RKO (cell line): ENCODE measurements around the gene INSYN2B.

Source experiments
- DNase-seq: peaks from one replicate; pipeline ENCODE4 v3.0.0-alpha.2; 2016; ENCODE audit warnings: low spot score

INSYN2B gene

GRCh38 chr5:169980418-169981053 is at the start of gene INSYN2B:
Gene INSYN2B, minus strand, starts transcription at chr5:169980495. Its CDS starts 96,597 bp downstream, at chr5:169883898.
- peak; percentile 46 for DNase-seq

GRCh38 chr5:170028124-170028523 is 47.8 kb upstream of the INSYN2B start:
- DNase-seq: no peak

GRCh38 chr5:170025853-170026252 is 45.6 kb upstream of the INSYN2B start:
- DNase-seq: no peak

- no peak for DNase-seq
These were observed 41.2 kb upstream of the INSYN2B start for GRCh38 chr5:170021506-170021905.

GRCh38 chr5:170020423-170020822 is 40.1 kb upstream of the INSYN2B start:
- no peak for DNase-seq

GRCh38 chr5:170012622-170013021 is 32.3 kb upstream of the INSYN2B start:
- no peak for DNase-seq

GRCh38 chr5:170011751-170012150 is 31.5 kb upstream of the INSYN2B start:
- DNase-seq: no peak

- no peak for DNase-seq
These were observed 30.3 kb upstream of the INSYN2B start for GRCh38 chr5:170010595-170010994.

GRCh38 chr5:170008376-170008775 is 28.1 kb upstream of the INSYN2B start:
- DNase-seq: no peak

- no peak for DNase-seq
These were observed 25.7 kb upstream of the INSYN2B start for GRCh38 chr5:170006021-170006420.

- no peak for DNase-seq
These were observed 19.9 kb upstream of the INSYN2B start for GRCh38 chr5:170000155-170000554.

GRCh38 chr5:169999621-170000020 is 19.3 kb upstream of the INSYN2B start:
- no peak for DNase-seq

GRCh38 chr5:169997798-169998197 is 17.5 kb upstream of the INSYN2B start:
- DNase-seq: no peak

GRCh38 chr5:169993485-169993790 is 13.1 kb upstream of the INSYN2B start:
- DNase-seq: no peak

- DNase-seq: no peak
These were observed 12.6 kb upstream of the INSYN2B start for GRCh38 chr5:169992789-169993484.

- DNase-seq: no peak
These were observed 11.0 kb upstream of the INSYN2B start for GRCh38 chr5:169991115-169991869.

- DNase-seq: no peak
These were observed 9.1 kb upstream of the INSYN2B start for GRCh38 chr5:169989365-169989764.

- DNase-seq: no peak
These were observed 8.7 kb upstream of the INSYN2B start for GRCh38 chr5:169988947-169989346.

- DNase-seq: no peak
These were observed 7.9 kb upstream of the INSYN2B start for GRCh38 chr5:169988206-169988605.

GRCh38 chr5:169979871-169980270 is 424 bp downstream of the INSYN2B start:
- DNase-seq: no peak

GRCh38 chr5:169978714-169979113 is 1.6 kb downstream of the INSYN2B start:
- no peak for DNase-seq

GRCh38 chr5:169974121-169974770 is 6.0 kb downstream of the INSYN2B start:
- no peak for DNase-seq

- no peak for DNase-seq
These were observed 7.2 kb downstream of the INSYN2B start for GRCh38 chr5:169973056-169973455.
